Thymus (tissue), 11 donors: ENCODE results near the gene NDST1. TPM values are rescaled to one million over a fixed set of nuclear protein-coding genes. Genes with fewer than 3 reads are reported as not detected.

Source experiments
- DNase-seq, 9 donors: peaks; one replicate each; pipeline ENCODE4 v3.0.0-alpha.2; 2013; ENCODE audit warnings: low spot score in 9 of 9, low read depth in 6 of 9, missing footprints in 1 of 9
- H3K27ac ChIP-seq, 2 donors: one replicate each; pipeline ENCODE4 v1.5.1; 2013; ENCODE audit warnings: control low read depth in 1 of 2, low read depth in 1 of 2, low read length in 1 of 2, mild to moderate bottlenecking in 1 of 2, moderate library complexity in 1 of 2
- H3K27me3 ChIP-seq, 2 donors: one replicate each; pipeline ENCODE4 v1.5.1; 2013; ENCODE audit warnings: low read length in 1 of 2; ENCODE audit not compliant: control insufficient read depth in 2 of 2, insufficient read depth in 1 of 2
- H3K36me3 ChIP-seq, 2 donors: one replicate each; pipeline ENCODE4 v1.5.1; 2013; ENCODE audit warnings: low read length in 1 of 2, mild to moderate bottlenecking in 1 of 2, moderate library complexity in 1 of 2; ENCODE audit not compliant: control insufficient read depth in 2 of 2, insufficient read depth in 2 of 2
- H3K4me1 ChIP-seq, 2 donors: one replicate each; pipeline ENCODE4 v1.5.1; 2013; ENCODE audit warnings: low read length in 2 of 2; ENCODE audit not compliant: control insufficient read depth in 2 of 2, insufficient read depth in 2 of 2
- H3K4me3 ChIP-seq, 2 donors: one replicate each; pipeline ENCODE4 v1.5.1; 2013; ENCODE audit warnings: low read length in 2 of 2, control low read depth in 1 of 2, mild to moderate bottlenecking in 1 of 2
- H3K9me3 ChIP-seq, 2 donors: one replicate each; pipeline ENCODE4 v1.5.1; 2013; ENCODE audit warnings: low read length in 1 of 2, mild to moderate bottlenecking in 1 of 2; ENCODE audit not compliant: control insufficient read depth in 2 of 2, insufficient read depth in 1 of 2
- WGBS: extraction: QIAGEN DNeasy Blood & Tissue Kit; methylation state at CpG from one replicate; pipeline ENCODE4 v1.1.7; 2013; 5-methylcytosine and 5-hydroxymethylcytosine counted together
- polyA plus RNA-seq: library from polyadenylated mRNA; stranded (reverse); fragments of 200-250 nt; gene quantifications from one replicate; pipeline ENCODE4 v1.2.3, GENCODE V29; 2013
- total RNA-seq: library from RNA; stranded (reverse); fragments of 120-200 nt; gene quantifications from one replicate; pipeline ENCODE4 v1.2.4, GENCODE V29; 2013
- donor health status: healthy.

The NDST1 gene
- total and polyA plus RNA-seq, 2 donors = 2.8 to 6.4 TPM

- H3K36me3 ChIP-seq = no peaks in the 10 kb centered on the region
- 99% methylated on average over 18 of the region's 18 CpGs for WGBS
These were observed 66.2 kb downstream of the NDST1 start for GRCh38 chr5:150573867-150574817.

GRCh38 chr5:150574818-150575547 lies 67.1 kb downstream of the NDST1 start:
- 95% methylated on average over 15 of the region's 15 CpGs for WGBS
- no peaks in the 10 kb centered on the region for H3K9me3 ChIP-seq
- no peaks in the 10 kb centered on the region for H3K36me3 ChIP-seq
- H3K4me1 ChIP-seq = no peaks in the 10 kb centered on the region
- no peak overlapping the region for H3K4me3 ChIP-seq
- H3K27ac ChIP-seq = no peak overlapping the region
- no peaks in the 10 kb centered on the region for H3K27me3 ChIP-seq
- no peak for DNase-seq

More at GRCh38 chr5:150573867-150574817, 66.2 kb downstream of the NDST1 start:
- Histone ChIP-seq H3K27me3 (no peaks in the 10 kb centered on the region), H3K4me3 (no peak overlapping the region), H3K4me1 (no peaks in the 10 kb centered on the region), H3K27ac (no peak overlapping the region), H3K9me3 (no peaks in the 10 kb centered on the region)
- DNase-seq = no peak

- Histone ChIP-seq H3K4me1 (no peaks in the 10 kb centered on the region), H3K36me3 (no peaks in the 10 kb centered on the region), H3K27ac (no peak overlapping the region), H3K4me3 (no peak overlapping the region), H3K9me3 (no peaks in the 10 kb centered on the region), H3K27me3 (no peaks in the 10 kb centered on the region)
- 97% methylated on average over 11 of the region's 11 CpGs for WGBS
- DNase-seq = no peak
These were observed 68.0 kb downstream of the NDST1 start for GRCh38 chr5:150575745-150576448.

GRCh38 chr5:150576449-150576949 lies 68.6 kb downstream of the NDST1 start:
- Histone ChIP-seq H3K36me3 (no peaks in the 10 kb centered on the region), H3K27me3 (no peaks in the 10 kb centered on the region), H3K4me1 (no peaks in the 10 kb centered on the region), H3K27ac (no peak overlapping the region), H3K9me3 (no peaks in the 10 kb centered on the region), H3K4me3 (no peak overlapping the region)
- DNase-seq = no peak
- WGBS = 95% methylated on average over 7 of the region's 7 CpGs

GRCh38 chr5:150577378-150578139 lies 69.6 kb downstream of the NDST1 start:
- Histone ChIP-seq H3K9me3 (no peaks in the 10 kb centered on the region), H3K4me1 (peaks cover 0 to 2% of the 10 kb centered on the region in 2 donors), H3K36me3 (no peaks in the 10 kb centered on the region), H3K27ac (no peak overlapping the region), H3K27me3 (peaks cover 0 to 7% of the 10 kb centered on the region in 2 donors), H3K4me3 (no peak overlapping the region)
- WGBS = 98% methylated on average over 10 of the region's 10 CpGs
- DNase-seq = no peak

- peaks cover 0 to 7% of the 10 kb centered on the region in 2 donors for H3K27me3 ChIP-seq
- no peak overlapping the region for H3K4me3 ChIP-seq
- H3K4me1 ChIP-seq = peaks cover 0 to 2% of the 10 kb centered on the region in 2 donors
- no peaks in the 10 kb centered on the region for H3K36me3 ChIP-seq
- H3K27ac ChIP-seq = no peak overlapping the region
- no peaks in the 10 kb centered on the region for H3K9me3 ChIP-seq
- 94% methylated on average over 16 of the region's 16 CpGs for WGBS
- no peak for DNase-seq
These were observed 71.0 kb downstream of the NDST1 start for GRCh38 chr5:150578781-150579461.

GRCh38 chr5:150579462-150580400 lies 71.8 kb downstream of the NDST1 start:
- 95% methylated on average over 11 of the region's 11 CpGs for WGBS
- peaks cover 0 to 2% of the 10 kb centered on the region in 2 donors for H3K4me1 ChIP-seq
- peaks cover 0 to 7% of the 10 kb centered on the region in 2 donors for H3K27me3 ChIP-seq
- DNase-seq = no peak
- no peaks in the 10 kb centered on the region for H3K36me3 ChIP-seq
- H3K9me3 ChIP-seq = no peaks in the 10 kb centered on the region
- no peak overlapping the region for H3K4me3 ChIP-seq
- no peak overlapping the region for H3K27ac ChIP-seq
